KMS-11 (cell line): Measurements from ENCODE around the gene ELF5.

Source experiments
- H2AFZ ChIP-seq: fragments of 200-600 bp; sonication (generic); 2 replicates; pipeline ENCODE4 v1.6.1; 2016; ENCODE audit warnings: antibody characterized with exemption, mixed run types, low read depth
- H3K27ac ChIP-seq: fragments of 200-600 bp; sonication (generic); 2 replicates; pipeline ENCODE4 v1.6.1; 2016; ENCODE audit warnings: mild to moderate bottlenecking, mixed run types
- H3K27me3 ChIP-seq: fragments of 200-600 bp; sonication (generic); 2 replicates; pipeline ENCODE4 v1.6.1; 2017; ENCODE audit warnings: mild to moderate bottlenecking, low read depth, mixed run types, moderate library complexity; ENCODE audit not compliant: insufficient read depth
- H3K36me3 ChIP-seq: fragments of 200-600 bp; sonication (generic); 2 replicates; pipeline ENCODE4 v1.6.1; 2017; ENCODE audit warnings: mild to moderate bottlenecking, mixed run types; ENCODE audit not compliant: insufficient read depth
- H3K4me1 ChIP-seq: fragments of 200-600 bp; sonication (generic); 2 replicates; pipeline ENCODE4 v1.6.1; 2016; ENCODE audit warnings: mild to moderate bottlenecking, low read depth, mixed run types; ENCODE audit not compliant: poor library complexity, severe bottlenecking
- H3K4me2 ChIP-seq: fragments of 200-600 bp; sonication (generic); 2 replicates; pipeline ENCODE4 v1.7.0; 2016; ENCODE audit warnings: mild to moderate bottlenecking, mixed run types
- H3K4me3 ChIP-seq: fragments of 200-600 bp; sonication (generic); IDR thresholded peaks from 2 replicates; pipeline ENCODE4 v1.6.1; 2017; ENCODE audit warnings: low read depth, low read length, mixed read lengths; ENCODE audit not compliant: insufficient read depth
- H3K79me2 ChIP-seq: fragments of 200-600 bp; sonication (generic); 2 replicates; pipeline ENCODE4 v1.6.1; 2016; ENCODE audit warnings: low read depth, mixed run types; ENCODE audit not compliant: insufficient read depth
- H3K9ac ChIP-seq: fragments of 200-600 bp; sonication (generic); 2 replicates; pipeline ENCODE4 v1.6.1; 2016; ENCODE audit warnings: mild to moderate bottlenecking, mixed run types
- H4K20me1 ChIP-seq: fragments of 200-600 bp; sonication (generic); 2 replicates; pipeline ENCODE4 v1.6.1; 2016; ENCODE audit warnings: mild to moderate bottlenecking, mixed run types; ENCODE audit not compliant: insufficient read depth
- CTCF ChIP-seq: fragments of 200-600 bp; sonication (generic); conservative IDR thresholded peaks from 2 replicates; pipeline ENCODE4 v1.6.1; 2017; ENCODE audit warnings: low read depth, mild to moderate bottlenecking, antibody characterized with exemption, low read length, moderate library complexity, mixed read lengths

The ELF5 gene

GRCh38 chr11:34476849-34477248 lies 36.7 kb downstream of the ELF5 start:
- Histone ChIP-seq H3K27ac (no peak overlapping the region), H3K79me2 (no peaks in the 10 kb centered on the region), H3K36me3 (no peaks in the 10 kb centered on the region), H3K9ac (no peak overlapping the region), H3K4me1 (peaks cover 3% of the 10 kb centered on the region), H2AFZ (no peak overlapping the region), H3K4me2 (no peak overlapping the region), H4K20me1 (no peaks in the 10 kb centered on the region), H3K27me3 (no peaks in the 10 kb centered on the region), H3K4me3 (no peak overlapping the region)
- no peak for TF ChIP-seq CTCF

GRCh38 chr11:34475656-34476055 lies 37.9 kb downstream of the ELF5 start:
- Histone ChIP-seq H3K4me3 (no peak overlapping the region), H3K4me1 (peaks cover 3% of the 10 kb centered on the region), H3K27ac (no peak overlapping the region), H2AFZ (no peak overlapping the region), H4K20me1 (no peaks in the 10 kb centered on the region), H3K79me2 (no peaks in the 10 kb centered on the region), H3K9ac (no peak overlapping the region), H3K4me2 (no peak overlapping the region), H3K27me3 (no peaks in the 10 kb centered on the region), H3K36me3 (no peaks in the 10 kb centered on the region)
- TF ChIP-seq CTCF: no peak

- Histone ChIP-seq H2AFZ (no peak overlapping the region), H3K79me2 (no peaks in the 10 kb centered on the region), H3K27me3 (no peaks in the 10 kb centered on the region), H3K4me3 (no peak overlapping the region), H3K9ac (no peak overlapping the region), H3K4me2 (no peak overlapping the region), H3K36me3 (no peaks in the 10 kb centered on the region), H4K20me1 (no peaks in the 10 kb centered on the region), H3K27ac (no peak overlapping the region), H3K4me1 (no peaks in the 10 kb centered on the region)
- no peak for TF ChIP-seq CTCF
Observed at GRCh38 chr11:34473603-34474169, 39.9 kb downstream of the ELF5 start.

- no peak overlapping the region for H3K27ac ChIP-seq
- H3K79me2 ChIP-seq: no peaks in the 10 kb centered on the region
- TF ChIP-seq CTCF: peak; percentile 80
- H3K9ac ChIP-seq: no peak overlapping the region
- no peak overlapping the region for H3K4me2 ChIP-seq
- H3K4me3 ChIP-seq: no peak overlapping the region
- H4K20me1 ChIP-seq: no peaks in the 10 kb centered on the region
- H2AFZ ChIP-seq: no peak overlapping the region
- no peaks in the 10 kb centered on the region for H3K36me3 ChIP-seq
- no peaks in the 10 kb centered on the region for H3K27me3 ChIP-seq
- H3K4me1 ChIP-seq: no peaks in the 10 kb centered on the region
Observed at GRCh38 chr11:34468209-34468841, 45.3 kb downstream of the ELF5 start.
